ENCODE results near the gene MYL11.

DNA sequence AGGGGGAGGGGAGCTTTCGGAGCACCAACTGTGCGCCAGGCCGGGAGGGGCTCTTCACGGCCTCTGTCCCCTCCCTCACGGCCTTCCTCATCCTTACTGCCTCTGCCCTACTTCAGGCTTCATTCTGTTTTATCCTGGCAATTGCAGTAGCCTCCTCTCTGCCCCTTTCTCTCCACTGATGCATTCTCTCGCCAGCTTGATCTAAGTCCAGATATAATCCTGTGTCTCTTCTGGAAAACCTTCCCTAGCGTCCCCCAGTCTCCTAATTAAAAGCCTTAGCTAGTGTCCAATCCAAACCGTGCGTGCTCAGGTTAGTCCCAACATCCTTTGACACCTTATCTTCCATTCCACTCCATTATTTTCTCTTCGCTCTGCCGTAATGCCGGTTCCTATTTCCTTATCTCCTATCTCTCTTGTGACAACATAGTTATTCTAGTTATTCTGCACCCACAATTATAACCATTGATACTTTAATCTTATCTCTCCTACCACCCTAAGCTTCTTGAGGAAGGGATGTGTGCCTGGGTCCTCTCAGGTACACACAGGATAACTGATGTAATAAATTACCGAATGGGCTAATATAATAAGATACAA is 21.5 kb downstream of the MYL11 start:
- TF ChIP-seq, protein P1, sequence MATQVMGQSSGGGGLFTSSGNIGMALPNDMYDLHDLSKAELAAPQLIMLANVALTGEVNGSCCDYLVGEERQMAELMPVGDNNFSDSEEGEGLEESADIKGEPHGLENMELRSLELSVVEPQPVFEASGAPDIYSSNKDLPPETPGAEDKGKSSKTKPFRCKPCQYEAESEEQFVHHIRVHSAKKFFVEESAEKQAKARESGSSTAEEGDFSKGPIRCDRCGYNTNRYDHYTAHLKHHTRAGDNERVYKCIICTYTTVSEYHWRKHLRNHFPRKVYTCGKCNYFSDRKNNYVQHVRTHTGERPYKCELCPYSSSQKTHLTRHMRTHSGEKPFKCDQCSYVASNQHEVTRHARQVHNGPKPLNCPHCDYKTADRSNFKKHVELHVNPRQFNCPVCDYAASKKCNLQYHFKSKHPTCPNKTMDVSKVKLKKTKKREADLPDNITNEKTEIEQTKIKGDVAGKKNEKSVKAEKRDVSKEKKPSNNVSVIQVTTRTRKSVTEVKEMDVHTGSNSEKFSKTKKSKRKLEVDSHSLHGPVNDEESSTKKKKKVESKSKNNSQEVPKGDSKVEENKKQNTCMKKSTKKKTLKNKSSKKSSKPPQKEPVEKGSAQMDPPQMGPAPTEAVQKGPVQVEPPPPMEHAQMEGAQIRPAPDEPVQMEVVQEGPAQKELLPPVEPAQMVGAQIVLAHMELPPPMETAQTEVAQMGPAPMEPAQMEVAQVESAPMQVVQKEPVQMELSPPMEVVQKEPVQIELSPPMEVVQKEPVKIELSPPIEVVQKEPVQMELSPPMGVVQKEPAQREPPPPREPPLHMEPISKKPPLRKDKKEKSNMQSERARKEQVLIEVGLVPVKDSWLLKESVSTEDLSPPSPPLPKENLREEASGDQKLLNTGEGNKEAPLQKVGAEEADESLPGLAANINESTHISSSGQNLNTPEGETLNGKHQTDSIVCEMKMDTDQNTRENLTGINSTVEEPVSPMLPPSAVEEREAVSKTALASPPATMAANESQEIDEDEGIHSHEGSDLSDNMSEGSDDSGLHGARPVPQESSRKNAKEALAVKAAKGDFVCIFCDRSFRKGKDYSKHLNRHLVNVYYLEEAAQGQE (IDR thresholded peaks at IDR 0.05; ENCODE audit: low read depth, low read length) = no peak
- TF ChIP-seq TAF1 (IDR thresholded peaks at IDR 0.05; ENCODE audit: borderline replicate concordance, low read depth, low read length) = no peak
- TF ChIP-seq EP300 (IDR thresholded peaks at IDR 0.05; ENCODE audit: borderline replicate concordance in 1 of 2, low read depth in 1 of 2, low read length in 1 of 2) = no peak
- TF ChIP-seq, protein P2, sequence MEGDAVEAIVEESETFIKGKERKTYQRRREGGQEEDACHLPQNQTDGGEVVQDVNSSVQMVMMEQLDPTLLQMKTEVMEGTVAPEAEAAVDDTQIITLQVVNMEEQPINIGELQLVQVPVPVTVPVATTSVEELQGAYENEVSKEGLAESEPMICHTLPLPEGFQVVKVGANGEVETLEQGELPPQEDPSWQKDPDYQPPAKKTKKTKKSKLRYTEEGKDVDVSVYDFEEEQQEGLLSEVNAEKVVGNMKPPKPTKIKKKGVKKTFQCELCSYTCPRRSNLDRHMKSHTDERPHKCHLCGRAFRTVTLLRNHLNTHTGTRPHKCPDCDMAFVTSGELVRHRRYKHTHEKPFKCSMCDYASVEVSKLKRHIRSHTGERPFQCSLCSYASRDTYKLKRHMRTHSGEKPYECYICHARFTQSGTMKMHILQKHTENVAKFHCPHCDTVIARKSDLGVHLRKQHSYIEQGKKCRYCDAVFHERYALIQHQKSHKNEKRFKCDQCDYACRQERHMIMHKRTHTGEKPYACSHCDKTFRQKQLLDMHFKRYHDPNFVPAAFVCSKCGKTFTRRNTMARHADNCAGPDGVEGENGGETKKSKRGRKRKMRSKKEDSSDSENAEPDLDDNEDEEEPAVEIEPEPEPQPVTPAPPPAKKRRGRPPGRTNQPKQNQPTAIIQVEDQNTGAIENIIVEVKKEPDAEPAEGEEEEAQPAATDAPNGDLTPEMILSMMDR (IDR thresholded peaks at IDR 0.05) = no peak
- no peak for TF ChIP-seq MXI1 (IDR thresholded peaks at IDR 0.05; ENCODE audit: low read depth, low read length)
- TF ChIP-seq, protein P3, sequence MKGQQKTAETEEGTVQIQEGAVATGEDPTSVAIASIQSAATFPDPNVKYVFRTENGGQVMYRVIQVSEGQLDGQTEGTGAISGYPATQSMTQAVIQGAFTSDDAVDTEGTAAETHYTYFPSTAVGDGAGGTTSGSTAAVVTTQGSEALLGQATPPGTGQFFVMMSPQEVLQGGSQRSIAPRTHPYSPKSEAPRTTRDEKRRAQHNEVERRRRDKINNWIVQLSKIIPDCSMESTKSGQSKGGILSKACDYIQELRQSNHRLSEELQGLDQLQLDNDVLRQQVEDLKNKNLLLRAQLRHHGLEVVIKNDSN (IDR thresholded peaks at IDR 0.05; ENCODE audit: borderline replicate concordance, low read depth) = no peak
- no peak for TF ChIP-seq RFX5 (IDR thresholded peaks at IDR 0.05; ENCODE audit: low read length)
- TF ChIP-seq YY1 (IDR thresholded peaks at IDR 0.05; ENCODE audit: low read depth) = no peak
- TF ChIP-seq FOXJ3 (CRISPR knock-in tag; IDR thresholded peaks at IDR 0.05) = no peak
- TF ChIP-seq, protein P4, sequence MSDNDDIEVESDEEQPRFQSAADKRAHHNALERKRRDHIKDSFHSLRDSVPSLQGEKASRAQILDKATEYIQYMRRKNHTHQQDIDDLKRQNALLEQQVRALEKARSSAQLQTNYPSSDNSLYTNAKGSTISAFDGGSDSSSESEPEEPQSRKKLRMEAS (IDR thresholded peaks at IDR 0.05; ENCODE audit: low read depth) = no peak
- TF ChIP-seq, protein P5, sequence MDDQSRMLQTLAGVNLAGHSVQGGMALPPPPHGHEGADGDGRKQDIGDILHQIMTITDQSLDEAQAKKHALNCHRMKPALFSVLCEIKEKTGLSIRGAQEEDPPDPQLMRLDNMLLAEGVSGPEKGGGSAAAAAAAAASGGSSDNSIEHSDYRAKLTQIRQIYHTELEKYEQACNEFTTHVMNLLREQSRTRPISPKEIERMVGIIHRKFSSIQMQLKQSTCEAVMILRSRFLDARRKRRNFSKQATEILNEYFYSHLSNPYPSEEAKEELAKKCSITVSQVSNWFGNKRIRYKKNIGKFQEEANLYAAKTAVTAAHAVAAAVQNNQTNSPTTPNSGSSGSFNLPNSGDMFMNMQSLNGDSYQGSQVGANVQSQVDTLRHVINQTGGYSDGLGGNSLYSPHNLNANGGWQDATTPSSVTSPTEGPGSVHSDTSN (IDR thresholded peaks at IDR 0.05) = no peak

Data from SK-N-SH (cell line).